A549 treated with RU486 at 1 μM for 4 hours (cell line): Measurements from ENCODE around the gene ASIP. TPM values are rescaled to one million over a fixed set of nuclear protein-coding genes. Genes with fewer than 3 reads are reported as not detected.

Source experiments
- total RNA-seq: library from RNA; stranded (reverse); fragments of 200-300 nt; extraction: Qiagen RNA extraction; gene quantifications from 5 replicates; pipeline ENCODE4 v1.2.3, GENCODE V29; 2022; ENCODE audit warnings: low read depth

ASIP gene, protein sequence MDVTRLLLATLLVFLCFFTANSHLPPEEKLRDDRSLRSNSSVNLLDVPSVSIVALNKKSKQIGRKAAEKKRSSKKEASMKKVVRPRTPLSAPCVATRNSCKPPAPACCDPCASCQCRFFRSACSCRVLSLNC
- total RNA-seq: not detected in 5 replicates

DNA sequence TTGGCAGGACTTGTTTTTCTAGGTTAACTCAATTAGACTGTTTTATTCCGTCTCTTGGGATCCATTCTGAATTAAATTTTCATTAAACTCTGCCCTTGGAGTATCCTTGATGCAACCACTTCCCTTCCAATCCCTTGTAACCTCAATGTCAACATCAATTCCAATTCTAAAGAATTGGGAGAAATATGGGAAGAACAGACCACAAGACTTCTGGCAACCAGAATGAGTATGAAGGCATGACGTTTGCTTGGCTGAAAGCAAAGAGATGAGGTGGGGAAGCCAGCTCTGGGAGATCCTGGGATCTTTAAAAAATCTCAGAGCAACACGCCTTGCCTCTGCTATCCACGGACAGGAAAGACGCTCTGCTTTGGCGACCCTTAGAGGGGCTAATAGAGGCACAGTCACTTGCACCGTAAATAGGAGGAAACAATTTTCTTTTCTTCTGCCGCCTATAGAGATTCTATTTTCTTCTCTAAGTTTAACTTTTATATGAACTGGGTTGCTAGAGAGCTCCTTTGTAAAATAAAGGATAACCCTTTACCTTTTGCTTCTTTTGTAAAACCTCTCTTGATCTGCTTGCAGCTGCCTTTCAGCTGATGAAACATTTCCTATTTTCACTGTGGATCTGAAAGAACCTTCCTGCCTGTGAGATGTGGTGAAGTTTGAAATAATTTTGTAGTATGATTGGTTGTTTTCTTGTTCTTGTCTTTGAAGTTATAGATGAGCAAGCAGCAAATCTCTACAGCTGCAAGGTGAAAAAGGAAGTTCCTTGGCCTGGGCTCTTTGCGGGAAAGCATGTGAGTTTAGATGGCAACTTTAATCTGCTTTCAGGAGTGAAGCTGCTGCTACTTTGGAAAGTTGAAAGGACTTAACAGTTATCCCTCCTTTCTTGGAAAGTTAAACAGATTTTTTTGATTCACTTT is at the start of gene ASIP:
ASIP (plus strand) TSS at position 731 of the 923 bp plus-strand sequence. CDS start 18,952 bp downstream, outside the sequence.

DNA sequence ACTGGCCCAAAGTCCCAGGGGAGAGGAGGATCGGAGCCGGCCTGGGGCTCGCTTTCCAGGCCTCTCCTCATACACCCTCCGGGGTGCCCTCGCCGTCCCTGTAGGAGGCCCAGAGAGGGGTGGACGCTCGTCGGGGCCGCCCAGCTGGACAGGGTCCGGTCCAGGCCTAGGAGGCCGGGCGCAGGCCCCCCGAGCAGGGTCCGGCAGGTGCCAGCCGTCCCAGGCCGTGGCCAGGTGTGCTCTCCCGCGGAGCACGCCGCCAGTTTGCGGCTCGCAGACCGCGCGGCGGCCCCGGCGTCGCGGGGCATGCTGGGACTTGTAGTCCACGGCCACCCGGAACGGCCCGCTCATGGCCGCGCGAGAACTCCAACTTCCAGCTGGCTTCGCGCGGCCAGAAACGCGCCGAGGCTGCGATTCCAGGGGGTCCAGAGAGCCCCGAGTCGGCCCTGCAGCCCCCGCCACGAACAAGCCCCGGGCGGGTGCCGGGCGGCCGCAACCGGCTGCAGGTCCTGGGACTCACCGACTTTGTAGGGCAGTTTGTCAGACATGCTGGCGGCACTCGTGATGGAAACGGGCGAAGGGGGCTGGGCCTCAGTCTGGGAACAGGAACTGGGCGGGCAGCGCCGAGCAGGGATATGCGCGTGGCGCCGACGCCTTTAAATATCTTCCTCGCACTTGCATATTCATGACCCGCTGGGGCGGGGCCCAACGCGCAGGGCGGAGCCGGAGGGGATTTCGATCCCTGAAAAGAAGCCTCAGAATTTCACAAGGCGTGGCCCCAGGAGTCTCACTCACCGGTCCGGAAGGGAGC is 61.7 kb downstream of the ASIP start, which contains the start of gene AHCY:
AHCY (minus strand) TSS at position 633 of the 811 bp plus-strand sequence; CDS start at position 548, 85 bp downstream.

Other genes starting within 250 kb of the ASIP start
- gene RALY, start 247.5 kb upstream of the ASIP start, total RNA-seq: 121 to 158 TPM (median 157 TPM) in 5 replicates
- gene EIF2S2, start 129.2 kb upstream of the ASIP start, total RNA-seq: 96.0 to 129 TPM (median 104 TPM) in 5 replicates
- gene AHCY, start 61.9 kb downstream of the ASIP start, total RNA-seq: 300 to 337 TPM (median 324 TPM) in 5 replicates
- 19.5 to 35.8 TPM (median 32.0 TPM) in 5 replicates for gene ITCH, start 121.8 kb downstream of the ASIP start, total RNA-seq